HG02852 (cell line): Measurements from ENCODE around the gene RBMS1.
"Not testable (repeated sequence)": the region's sequence is repeated elsewhere in the genome, so short reads cannot be mapped to it uniquely, and the experiment has no call there.

ENCODE experiments used
- ATAC-seq: cut with Tn5 transposase; IDR thresholded peaks from one replicate; pipeline ENCODE4 v1.9.1; 2021; ENCODE audit warnings: mild to moderate bottlenecking, moderate library complexity; ENCODE audit not compliant: unreplicated experiment

The RBMS1 gene

DNA sequence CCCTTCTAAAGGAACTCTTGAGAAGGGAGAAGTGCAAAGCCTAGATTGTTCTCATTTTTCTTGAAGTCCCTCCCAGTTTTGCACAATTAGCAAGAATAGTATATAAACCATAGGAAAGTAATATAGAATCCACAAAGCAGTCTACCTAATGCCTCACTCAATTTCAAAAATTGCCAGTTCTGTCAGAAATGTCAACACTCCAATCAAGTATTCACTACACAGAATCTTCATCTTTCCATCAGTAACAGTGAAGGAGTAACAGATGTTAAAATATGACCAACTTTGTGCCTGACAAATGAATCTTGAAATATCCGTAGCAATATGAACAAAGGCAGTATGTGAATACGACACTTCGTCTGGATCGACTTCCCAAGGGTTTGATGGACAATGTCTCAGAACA lies 56.3 kb downstream of the RBMS1 start:
- no peak for ATAC-seq

DNA sequence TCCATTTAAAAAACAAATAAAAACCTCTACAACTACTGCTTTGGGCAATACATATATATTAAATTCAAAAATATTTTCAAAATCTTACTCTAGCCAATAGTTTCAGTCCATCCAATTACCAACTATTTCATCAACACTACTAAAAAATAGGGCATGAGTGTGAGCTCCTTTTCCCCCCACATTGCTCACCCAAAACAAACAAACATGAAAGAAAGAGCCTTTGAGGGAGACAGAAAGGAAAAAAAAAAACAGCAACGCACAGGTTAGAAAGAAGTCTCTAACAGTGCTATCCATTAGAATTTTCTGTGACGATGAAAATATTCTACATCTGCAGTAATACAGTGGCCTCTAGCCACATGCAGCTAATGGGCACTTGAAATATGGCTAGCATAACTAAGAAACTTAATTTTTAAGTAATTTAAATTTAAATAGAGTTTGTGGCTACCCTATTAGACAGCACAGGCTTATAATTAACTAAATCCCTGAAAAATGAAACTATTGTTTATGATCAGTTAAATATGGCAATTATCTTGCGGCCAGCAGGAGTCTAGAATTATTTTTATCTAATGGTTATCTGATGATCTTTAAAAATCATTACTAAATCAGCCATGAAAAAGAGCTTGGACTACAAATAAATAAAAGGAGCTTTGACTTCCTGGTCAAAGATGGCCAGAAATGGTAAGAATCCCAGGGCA lies 59.2 kb downstream of the RBMS1 start:
- no peak for ATAC-seq

DNA sequence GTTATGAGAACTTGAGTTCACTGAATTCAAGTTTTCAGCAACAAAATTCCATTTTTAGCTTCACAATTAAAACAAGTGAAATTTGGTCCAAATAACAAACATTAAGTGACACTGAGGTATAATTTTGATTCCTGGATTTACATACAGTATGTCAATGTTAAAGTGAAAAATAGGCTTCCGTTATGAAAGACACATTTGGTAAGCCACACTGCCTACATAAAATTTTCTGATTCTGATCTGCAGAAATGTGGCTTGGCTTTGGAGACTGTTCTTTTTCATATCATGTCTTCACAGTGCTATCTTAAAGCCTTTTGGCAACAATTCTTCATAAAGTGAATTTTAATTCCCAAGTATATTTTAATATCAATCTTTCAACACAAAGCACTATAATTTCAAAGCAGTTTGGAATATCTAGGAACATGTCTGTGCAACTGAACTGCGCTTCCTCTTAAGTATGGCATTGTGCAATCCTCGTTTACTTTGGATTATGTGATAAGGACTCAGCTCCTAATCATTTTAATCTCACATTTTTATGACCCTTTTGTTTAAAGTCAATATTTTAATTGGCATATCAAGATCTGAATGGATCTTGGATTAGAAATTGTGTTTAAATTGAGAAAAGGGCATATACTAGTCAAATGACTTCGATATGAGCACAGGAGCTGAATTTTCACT lies 60.0 kb downstream of the RBMS1 start:
- ATAC-seq = no peak

DNA sequence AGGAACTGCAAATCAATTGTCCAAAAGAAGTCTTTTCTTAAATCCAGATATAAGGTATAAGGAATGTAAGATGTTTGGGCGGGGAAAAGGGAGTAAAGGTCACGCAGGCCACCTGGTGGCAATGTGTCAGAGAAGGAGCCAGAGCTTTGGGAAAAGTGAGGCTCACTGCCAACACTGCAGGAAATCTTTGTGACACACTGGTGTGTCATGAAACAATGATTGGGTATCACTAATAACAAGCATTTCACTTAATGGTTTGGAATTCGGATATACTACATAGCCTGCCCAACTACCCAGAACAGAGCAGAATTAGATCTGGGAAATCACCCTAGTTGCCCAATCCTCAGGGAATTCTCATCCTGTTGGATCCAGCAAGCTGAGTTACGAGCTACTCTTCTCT lies 61.0 kb downstream of the RBMS1 start:
- no peak for ATAC-seq

DNA sequence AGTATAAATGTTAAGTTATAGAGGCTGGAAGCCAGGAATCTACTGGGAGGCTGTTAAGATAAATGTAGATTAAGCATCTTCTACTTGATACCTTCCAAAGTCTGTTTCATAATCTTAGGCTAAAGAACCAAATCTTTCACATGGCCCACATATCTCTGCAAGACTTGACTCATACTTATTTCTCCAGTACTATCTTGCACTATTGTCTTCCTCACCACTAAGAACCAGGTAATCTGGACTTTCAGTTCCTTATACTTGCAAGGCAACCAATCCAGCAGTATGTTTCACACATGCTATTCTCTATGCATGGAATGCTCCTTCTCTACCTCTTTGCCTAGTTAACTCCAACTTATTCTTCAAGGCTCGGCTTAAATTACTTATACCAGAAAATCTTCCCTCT lies 62.2 kb downstream of the RBMS1 start:
- ATAC-seq = peak; percentile 50

DNA sequence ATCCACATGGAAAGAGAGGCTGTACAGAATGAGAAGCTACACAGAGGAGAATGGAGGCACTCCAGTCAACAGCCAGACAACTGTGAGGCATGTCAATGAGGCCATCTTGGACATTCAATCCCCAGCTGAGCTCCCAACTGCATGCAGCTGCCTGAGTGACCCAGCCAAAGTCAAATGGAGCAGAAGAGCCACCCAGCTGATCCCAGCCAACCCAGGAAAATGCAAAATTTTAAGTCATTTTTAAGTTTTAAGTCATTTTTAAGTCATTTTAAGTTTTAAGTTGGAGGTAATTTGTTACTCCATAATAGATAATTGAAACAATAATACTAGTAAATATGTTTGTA lies 63.6 kb downstream of the RBMS1 start:
- no peak for ATAC-seq

DNA sequence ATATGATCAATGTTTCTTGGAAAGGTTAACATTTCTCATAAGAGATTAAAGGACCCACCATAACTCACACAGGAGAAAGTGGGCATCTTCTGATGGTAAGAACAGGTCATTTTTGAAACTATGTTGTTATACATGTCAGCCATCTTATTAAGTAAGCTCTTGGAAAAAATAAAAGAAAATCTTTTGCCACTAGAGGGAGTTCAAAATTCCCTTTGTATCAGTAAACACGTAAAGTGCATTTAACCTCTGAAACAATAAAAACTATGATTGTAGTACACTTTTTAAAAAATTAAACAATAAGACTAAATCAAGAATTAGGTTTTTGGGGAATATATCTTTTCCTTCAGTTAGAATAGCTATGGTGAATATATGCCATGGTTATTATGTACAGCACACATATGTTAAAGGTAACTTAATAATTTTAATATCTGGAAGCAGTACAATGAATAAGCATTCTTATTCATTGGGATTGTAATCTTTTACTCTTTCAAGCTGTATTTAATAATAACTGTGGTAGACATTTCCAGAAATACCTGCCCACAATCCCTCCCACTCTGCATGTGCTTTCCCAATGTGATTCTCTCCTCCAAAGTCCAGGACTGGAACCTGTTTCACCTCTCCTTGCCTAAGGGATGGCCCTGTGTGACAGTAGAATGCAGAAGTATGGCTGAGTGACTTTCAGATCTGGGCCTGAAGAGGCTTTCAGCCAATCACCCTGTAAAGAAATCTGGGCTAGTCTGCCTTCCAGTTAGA lies 64.2 kb downstream of the RBMS1 start:
- peak; percentile 40 for ATAC-seq

DNA sequence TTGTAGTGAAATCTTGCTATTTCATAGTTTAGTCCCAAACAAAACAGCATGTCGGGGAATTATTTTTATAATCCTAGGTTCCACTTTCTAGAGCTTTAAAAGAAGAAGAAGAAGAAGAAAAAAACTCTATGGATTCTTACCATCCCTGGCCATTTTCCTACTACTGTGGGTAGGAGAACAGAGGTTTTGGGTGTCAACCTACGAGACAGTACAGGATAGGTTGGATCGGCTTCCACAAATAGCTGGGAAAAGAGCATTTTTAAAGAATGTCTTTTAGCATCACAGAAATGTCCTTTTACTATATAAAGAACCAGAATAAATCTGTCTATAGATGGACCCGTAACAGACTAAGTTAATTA lies 65.2 kb downstream of the RBMS1 start:
- ATAC-seq = no peak

DNA sequence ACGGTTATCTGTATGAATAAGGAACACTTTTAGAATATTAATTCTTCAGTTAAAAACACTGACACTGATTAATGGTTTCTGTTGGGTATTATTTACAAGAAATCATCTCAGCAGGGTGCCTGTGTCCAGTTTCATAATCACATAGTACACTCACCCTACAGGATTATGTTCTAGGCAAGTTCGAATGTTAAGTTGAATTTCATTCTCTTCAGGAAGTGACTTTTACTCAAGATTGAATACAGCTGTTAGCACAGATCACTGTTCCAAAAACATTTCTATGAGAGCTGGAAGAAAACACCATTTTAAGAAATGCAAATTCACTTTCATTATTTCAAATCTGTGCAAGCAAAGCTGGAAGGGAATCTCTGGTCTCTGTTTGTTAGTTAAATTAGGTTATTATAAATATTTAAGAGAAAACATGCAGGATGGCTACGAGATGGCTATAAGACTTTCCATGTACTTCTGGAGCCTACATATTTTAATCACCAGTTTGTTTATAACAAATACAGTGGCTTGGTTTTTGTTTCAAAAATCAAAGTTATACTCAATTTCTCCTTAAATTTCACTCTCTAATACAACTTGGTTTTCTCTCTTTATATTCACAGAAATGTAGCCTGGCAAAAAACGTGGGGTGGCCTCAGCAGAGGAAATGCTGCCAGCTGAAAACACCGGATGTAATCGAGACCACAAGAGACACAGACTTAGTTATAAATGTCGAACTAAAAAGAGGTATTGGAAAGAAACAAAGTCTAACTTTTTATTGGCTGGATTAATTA lies 65.8 kb downstream of the RBMS1 start:
- ATAC-seq = peak; percentile 47

DNA sequence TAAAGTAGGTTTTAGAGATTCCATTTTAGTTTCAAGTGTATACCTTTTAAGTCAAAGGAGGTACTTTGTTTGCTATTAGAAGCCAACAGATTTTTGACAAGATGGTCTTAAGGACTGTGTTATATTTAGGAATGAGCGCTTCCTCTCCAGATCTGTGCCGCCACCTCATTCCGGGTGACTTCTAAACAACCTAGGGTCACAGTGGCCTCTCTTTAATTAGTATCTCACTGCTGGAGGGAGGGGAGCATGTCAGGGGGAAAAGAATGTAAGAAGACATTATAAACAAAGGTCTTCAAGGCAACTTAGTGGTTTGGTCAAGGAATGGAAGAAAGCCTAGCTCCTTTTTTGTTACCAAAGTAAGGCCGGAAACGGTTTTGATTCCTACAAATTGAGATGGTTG lies 67.0 kb downstream of the RBMS1 start:
- ATAC-seq = no peak

DNA sequence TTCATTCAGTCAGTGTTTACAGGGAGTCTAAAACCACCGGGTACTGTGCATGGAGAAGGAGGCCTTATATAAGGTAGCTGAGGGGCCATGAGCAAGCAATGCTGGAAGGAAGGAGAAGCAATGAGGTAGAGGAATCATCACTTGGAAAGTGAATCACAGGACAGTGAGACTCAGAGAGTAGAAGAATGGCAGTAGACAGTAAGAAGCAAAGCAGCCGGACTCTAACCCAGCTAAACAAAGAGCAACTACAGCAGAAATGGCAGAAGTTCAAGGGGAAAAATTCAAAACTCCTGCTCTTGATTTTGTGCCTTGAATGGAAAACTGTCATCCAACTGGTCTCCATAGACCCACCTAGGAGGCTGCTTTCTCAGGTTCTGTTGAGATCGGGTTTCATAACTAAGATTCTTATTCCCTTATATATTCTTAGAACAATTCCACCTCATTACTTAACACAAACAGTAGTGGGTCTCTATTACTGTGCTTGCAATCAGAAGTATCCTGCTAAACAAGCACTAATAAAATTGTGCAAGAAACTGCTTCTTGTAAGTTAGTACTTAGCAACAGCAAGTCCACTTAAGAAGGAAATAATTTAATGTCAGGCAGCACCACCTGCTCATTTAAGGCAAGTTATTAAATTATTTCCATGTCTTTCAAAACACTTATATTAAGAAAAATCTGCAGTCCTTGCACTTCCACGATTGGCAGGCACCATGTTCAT lies 68.0 kb downstream of the RBMS1 start:
- ATAC-seq = no peak

DNA sequence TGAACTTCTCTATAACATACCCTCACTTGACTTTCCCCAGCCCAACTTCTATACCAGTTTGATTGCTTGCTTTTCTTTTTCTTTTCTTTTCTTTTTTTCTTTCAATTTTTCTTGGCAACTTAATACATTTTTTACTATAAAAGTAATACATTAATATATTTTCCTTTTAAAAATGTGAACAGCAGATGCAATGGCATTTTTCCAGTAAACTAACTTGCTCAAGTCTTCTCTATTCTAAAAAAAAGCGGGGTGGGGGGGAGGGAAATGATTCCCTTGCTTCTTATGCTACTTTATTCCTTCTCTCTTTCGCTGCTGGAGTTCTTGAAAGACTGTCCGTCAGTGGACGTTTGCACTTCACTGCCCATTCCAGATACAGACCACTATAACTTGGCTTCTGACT lies 70.5 kb downstream of the RBMS1 start:
- ATAC-seq = no peak

DNA sequence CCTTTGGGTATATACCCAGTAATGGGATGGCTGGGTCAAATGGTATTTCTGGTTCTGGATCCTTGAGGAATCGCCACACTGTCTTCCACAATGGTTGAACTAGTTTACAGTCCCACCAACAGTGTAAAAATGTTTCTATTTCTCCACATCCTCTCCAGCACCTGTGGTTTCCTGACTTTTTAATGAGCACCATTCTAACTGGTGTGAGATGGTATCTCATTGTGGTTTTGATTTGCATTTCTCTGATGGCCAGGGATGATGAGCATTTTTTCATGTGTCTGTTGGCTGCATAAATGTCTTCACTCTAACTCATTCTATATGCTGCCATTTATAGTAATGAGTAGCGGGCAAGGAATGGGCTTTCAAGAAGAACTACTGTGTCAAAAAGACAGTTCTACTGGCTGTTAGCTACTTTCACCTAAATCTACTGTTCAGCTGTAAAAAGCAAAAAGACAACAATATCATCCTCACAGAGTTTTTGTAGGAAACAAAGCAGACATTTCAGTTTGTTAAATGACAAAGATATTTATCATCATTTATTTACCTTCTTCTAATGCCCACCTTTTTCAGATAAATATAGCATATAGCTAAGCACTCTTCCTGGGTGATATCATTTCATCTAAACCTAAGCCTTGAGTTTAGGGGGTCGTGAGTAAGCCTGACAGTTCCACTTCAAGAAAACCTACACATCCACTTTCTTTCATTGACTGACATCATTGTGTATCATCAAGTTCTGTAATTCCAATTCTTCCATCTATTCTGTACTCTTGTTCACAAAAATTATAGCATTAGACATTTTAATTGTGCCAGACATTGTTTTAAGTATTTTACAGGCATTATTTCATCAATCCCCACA lies 71.7 kb downstream of the RBMS1 start:
- not testable (repeated sequence) for ATAC-seq

DNA sequence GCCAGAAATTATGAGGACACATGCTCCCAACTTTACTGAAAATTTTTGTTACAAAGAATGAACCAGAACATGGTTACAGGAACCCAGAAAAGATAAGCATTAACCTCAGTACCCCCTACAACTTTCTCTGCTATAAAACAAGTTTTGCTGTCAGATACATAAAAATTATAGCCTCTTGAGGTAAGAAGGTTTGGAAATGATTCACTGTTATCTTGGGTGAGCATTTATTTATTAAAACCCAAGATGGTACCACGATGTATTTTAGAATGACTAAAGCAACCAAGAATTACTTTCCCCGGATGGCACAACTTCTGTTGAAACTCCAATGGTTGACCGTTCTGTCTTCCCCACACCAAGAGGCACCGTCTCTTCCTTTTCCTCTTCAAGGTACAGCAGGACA lies 72.9 kb downstream of the RBMS1 start:
- no peak for ATAC-seq

DNA sequence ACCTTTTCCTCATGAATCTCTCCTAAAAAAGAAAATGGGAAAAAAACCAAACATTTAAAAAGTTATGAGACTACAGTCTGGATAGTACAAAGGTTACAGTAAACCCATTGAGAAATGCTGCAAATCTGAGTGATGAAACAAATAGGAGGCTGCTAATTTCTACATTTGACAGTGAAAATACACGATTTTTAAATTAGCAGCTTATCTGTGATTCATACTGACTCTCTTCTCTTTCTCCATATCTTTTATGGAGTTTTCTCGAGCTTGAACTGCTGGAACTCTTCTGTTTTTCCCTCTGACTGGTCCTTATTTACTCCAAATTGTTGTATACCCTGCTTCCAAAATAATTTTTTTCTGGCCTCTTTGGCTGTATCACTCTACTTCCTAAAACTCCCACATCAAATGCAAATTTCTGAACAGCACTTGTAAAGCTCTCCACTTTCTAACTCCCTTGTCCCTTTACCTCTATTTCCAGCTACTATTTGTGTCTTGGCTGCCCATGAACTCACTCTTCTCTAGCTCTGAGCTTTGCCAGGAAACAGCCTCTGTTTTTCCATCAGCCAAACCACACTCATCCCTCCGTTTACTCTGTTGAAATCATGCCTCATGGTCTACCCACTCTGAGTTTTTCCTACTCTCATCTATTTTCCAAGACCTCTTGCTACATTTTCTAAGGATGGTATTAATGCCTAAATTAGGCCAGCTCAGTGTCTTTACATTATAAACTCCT lies 73.7 kb downstream of the RBMS1 start:
- ATAC-seq = no peak

DNA sequence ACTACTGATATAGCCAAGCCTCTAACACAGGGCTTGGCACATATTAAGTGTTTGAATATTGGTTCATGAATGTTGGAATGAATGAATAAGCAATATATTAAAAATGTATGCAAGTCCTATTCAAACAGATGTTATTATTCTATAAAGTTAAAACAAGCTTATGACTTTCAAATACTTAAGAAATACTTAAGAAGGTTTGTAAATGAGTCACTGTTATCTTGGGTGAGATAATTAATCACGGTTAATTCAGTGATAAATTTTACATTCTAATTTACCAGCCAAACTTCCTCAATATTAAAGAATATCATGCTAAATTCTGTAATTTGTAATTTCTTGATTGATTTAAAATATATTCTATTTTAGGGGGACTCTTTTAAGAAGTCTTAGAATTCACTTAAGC lies 74.8 kb downstream of the RBMS1 start:
- ATAC-seq = no peak

DNA sequence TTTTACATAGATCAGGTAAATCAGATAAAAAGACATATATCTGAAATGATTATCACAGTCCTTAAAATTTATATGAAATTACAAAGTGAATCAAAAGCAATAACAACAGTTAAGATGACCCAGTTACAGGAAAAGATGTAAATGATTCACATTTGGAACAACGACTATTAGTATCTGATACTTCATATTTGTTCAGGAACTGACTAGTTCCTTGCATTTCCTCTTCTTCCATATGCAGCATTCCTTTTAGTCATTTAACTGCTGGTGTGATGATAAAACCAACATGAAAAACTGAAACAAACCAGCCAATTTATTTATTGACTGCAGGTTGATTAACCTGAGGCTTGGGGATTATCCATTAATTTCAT lies 75.2 kb downstream of the RBMS1 start:
- no peak for ATAC-seq

DNA sequence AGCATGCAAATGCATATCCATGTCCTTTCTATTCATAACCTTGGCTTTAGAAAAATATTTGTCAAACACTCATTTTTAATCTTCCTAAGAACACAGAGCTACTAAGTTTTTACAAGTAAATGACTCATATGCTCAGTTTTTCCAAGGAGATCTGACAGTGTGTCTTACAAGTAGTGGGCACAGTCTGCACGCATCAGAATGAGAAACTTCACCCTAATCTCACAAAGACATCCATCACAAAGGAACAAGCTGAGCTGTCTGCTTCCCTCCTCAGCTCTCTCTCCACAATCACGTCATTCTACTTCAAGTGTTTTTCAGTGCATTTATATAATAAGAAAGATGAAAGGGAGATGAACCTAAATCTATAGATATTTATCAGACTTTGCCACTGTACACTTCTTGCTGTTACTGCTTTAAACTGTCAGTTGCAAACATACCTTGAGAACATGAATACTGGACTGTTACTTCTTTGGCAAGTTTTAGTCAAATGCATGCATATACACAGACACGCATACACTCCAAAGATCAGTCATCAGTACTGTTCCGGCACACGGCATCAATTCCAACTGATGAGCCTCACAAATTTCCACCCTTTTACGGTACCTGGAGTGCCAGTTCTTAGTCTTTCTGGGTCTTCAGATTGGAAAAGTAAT lies 75.7 kb downstream of the RBMS1 start:
- ATAC-seq = no peak

DNA sequence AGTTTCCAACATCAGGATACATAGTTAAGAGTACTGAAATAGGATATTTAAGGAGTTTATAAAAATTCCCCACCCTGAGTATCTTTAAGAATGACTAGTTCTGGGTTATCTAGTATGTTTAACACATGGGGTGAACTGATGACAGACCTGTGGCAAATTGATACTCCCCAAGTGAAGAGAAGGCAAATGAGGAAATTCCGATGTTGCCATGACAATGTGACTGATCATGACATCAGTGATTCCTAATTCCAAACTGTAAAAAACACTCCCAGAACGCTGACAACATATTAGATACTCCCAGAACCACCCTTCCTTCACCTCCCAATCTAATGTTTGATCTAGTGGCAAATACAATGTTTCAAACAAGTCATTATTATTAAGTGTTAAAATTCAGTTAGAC lies 77.6 kb downstream of the RBMS1 start:
- ATAC-seq = no peak
